ENCODE results near the gene NUDT22. TPM values are rescaled to one million over a fixed set of nuclear protein-coding genes. Genes with fewer than 3 reads are reported as not detected.

NUDT22 gene
- polyA plus RNA-seq, 1 donor from 2014 or later: 47.3 TPM

- Histone ChIP-seq H3K27me3 (ENCODE audit: insufficient read depth, low read depth, low read length) (no peaks in the 10 kb centered on the region), H3K4me3 (ENCODE audit: low read length) (no peak overlapping the region), H3F3A (ENCODE audit: insufficient read depth, low read length, poor library complexity, severe bottlenecking) (no peaks in the 10 kb centered on the region), H3K36me3 (ENCODE audit: insufficient read depth, low read length) (no peaks in the 10 kb centered on the region), H3K79me2 (replicated peaks; ENCODE audit: insufficient read depth, low read length) (peaks cover 6% of the 10 kb centered on the region), H3K9me2 (ENCODE audit: insufficient read depth, low read length) (no peaks in the 10 kb centered on the region), H3K9me3 (ENCODE audit: low read length) (no peaks in the 10 kb centered on the region), H3K4me2 (ENCODE audit: low read length) (no peak overlapping the region), H3K9ac (ENCODE audit: low read length) (no peak overlapping the region), H4K20me1 (ENCODE audit: insufficient read depth) (no peaks in the 10 kb centered on the region), H3K27ac (ENCODE audit: low read length) (no peak overlapping the region), H2AFZ (ENCODE audit: low read depth, low read length) (no peak overlapping the region)
- TF ChIP-seq MXI1 (conservative IDR thresholded peaks at IDR 0.05; ENCODE audit: poor library complexity, severe bottlenecking) (no peak), CTCF (IDR thresholded peaks at IDR 0.05; ENCODE audit: poor library complexity, severe bottlenecking) (no peak), TAF1 (IDR thresholded peaks at IDR 0.05; ENCODE audit: low read depth) (no peak), REST (IDR thresholded peaks at IDR 0.05; ENCODE audit: borderline replicate concordance) (no peak), SMC3 (conservative IDR thresholded peaks at IDR 0.05; ENCODE audit: poor library complexity) (no peak), EZH2 (IDR thresholded peaks at IDR 0.05; ENCODE audit: borderline replicate concordance, insufficient read depth, low read length, poor library complexity, severe bottlenecking) (no peak), RAD21 (conservative IDR thresholded peaks at IDR 0.05) (no peak), POLR2AphosphoS5 (IDR thresholded peaks at IDR 0.05) (no peak), EP300 (conservative IDR thresholded peaks at IDR 0.05; ENCODE audit: poor library complexity, severe bottlenecking) (no peak)
Observed at GRCh38 chr11:64224151-64224890, 1.8 kb upstream of the NUDT22 start.

GRCh38 chr11:64224891-64225607 is 1.0 kb upstream of the NUDT22 start:
- Histone ChIP-seq H3K36me3 (ENCODE audit: insufficient read depth, low read length) (no peaks in the 10 kb centered on the region), H4K20me1 (ENCODE audit: insufficient read depth) (no peaks in the 10 kb centered on the region), H3K4me2 (ENCODE audit: low read length) (peak overlapping the region; percentile 68), H3K9ac (ENCODE audit: low read length) (peak overlapping the region; percentile 83), H3K9me2 (ENCODE audit: insufficient read depth, low read length) (no peaks in the 10 kb centered on the region), H3F3A (ENCODE audit: insufficient read depth, low read length, poor library complexity, severe bottlenecking) (no peaks in the 10 kb centered on the region), H2AFZ (ENCODE audit: low read depth, low read length) (no peak overlapping the region), H3K27ac (ENCODE audit: low read length) (no peak overlapping the region), H3K79me2 (replicated peaks; ENCODE audit: insufficient read depth, low read length) (peaks cover 6% of the 10 kb centered on the region), H3K9me3 (ENCODE audit: low read length) (no peaks in the 10 kb centered on the region), H3K4me3 (ENCODE audit: low read length) (peak overlapping the region; percentile 84), H3K27me3 (ENCODE audit: insufficient read depth, low read depth, low read length) (no peaks in the 10 kb centered on the region)
- TF ChIP-seq CTCF (IDR thresholded peaks at IDR 0.05; ENCODE audit: poor library complexity, severe bottlenecking) (no peak), EP300 (conservative IDR thresholded peaks at IDR 0.05; ENCODE audit: poor library complexity, severe bottlenecking) (no peak), RAD21 (conservative IDR thresholded peaks at IDR 0.05) (no peak), MXI1 (conservative IDR thresholded peaks at IDR 0.05; ENCODE audit: poor library complexity, severe bottlenecking) (no peak), SMC3 (conservative IDR thresholded peaks at IDR 0.05; ENCODE audit: poor library complexity) (no peak)

Data from neural cell (in vitro differentiated cells).